Measurements from ENCODE around the gene PRPH2. TPM values are rescaled to one million over a fixed set of nuclear protein-coding genes. Genes with fewer than 3 reads are reported as not detected.

Gene PRPH2
- total and polyA plus RNA-seq, 2 of the 13 experiments (the other 11 are each of a cell fraction or from before 2014, with no cell fraction given) = 0.03 to 0.04 TPM

GRCh38 chr6:42746463-42747391 is 24.3 kb upstream of the PRPH2 start (continued):
- TF ChIP-seq ZNF318 (CRISPR knock-in tag; IDR thresholded peaks at IDR 0.05) = 0 out of 2 replicates have a peak, but pooled peaks have one; percentile 84
- peak; percentile 77 for TF ChIP-seq PHF8 (CRISPR knock-in tag; IDR thresholded peaks at IDR 0.05)
- TF ChIP-seq SP4 (CRISPR knock-in tag; IDR thresholded peaks at IDR 0.05) = peak; percentile 57
- TF ChIP-seq TCF7L2 (IDR thresholded peaks at IDR 0.05; ENCODE audit: low read depth, low read length) = no peak
- no peak for TF ChIP-seq AHDC1 (CRISPR knock-in tag; IDR thresholded peaks at IDR 0.05; ENCODE audit: borderline replicate concordance)
- TF ChIP-seq AHR (CRISPR knock-in tag; IDR thresholded peaks at IDR 0.05) = no peak; the same call in 1 of the 2 replicates
- peak; percentile 70; the same call in 1 of the 2 replicates for TF ChIP-seq MYC (CRISPR knock-in tag; IDR thresholded peaks at IDR 0.05; ENCODE audit: borderline replicate concordance)
- TF ChIP-seq SNAPC5 (CRISPR knock-in tag; IDR thresholded peaks at IDR 0.05; ENCODE audit: borderline replicate concordance) = no peak; the same call in 1 of the 2 replicates
- TF ChIP-seq RCOR2 (CRISPR knock-in tag; IDR thresholded peaks at IDR 0.05) = 0 out of 2 replicates have a peak, but pooled peaks have one; percentile 21
- 0 out of 2 replicates have a peak, but pooled peaks have one; percentile 50 for TF ChIP-seq PAX8 (CRISPR knock-in tag; IDR thresholded peaks at IDR 0.05; ENCODE audit: borderline replicate concordance)
- TF ChIP-seq ZNF256 (CRISPR knock-in tag; conservative IDR thresholded peaks at IDR 0.05) = no peak
- no peak for TF ChIP-seq CENPT (CRISPR knock-in tag; IDR thresholded peaks at IDR 0.05; ENCODE audit: low read depth)
- TF ChIP-seq PHB2 (IDR thresholded peaks at IDR 0.05; ENCODE audit: partially characterized antibody) = no peak
